CD14-positive monocyte (primary cell): ENCODE data around the gene B3GNT9. TPM values are rescaled to one million over a fixed set of nuclear protein-coding genes. Genes with fewer than 3 reads are reported as not detected.

Experiments
- DNase-seq, 3 donors: peaks; one replicate each; pipeline ENCODE4 v3.0.0-alpha.2; 2011 to 2022
- H2AFZ ChIP-seq: 2 replicates; pipeline ENCODE4 v1.6.0; 2012; ENCODE audit warnings: mild to moderate bottlenecking, low read depth, low read length, inconsistent platforms; ENCODE audit not compliant: insufficient read depth, poor library complexity, severe bottlenecking
- H3K27ac ChIP-seq, 2 donors: 1 replicate in 1 of 2; 2 replicates in 1 of 2; pipeline ENCODE4 v1.5.1; 2012 to 2013; ENCODE audit warnings: low read length in 2 of 2, control low read depth in 1 of 2, inconsistent platforms in 1 of 2, low read depth in 1 of 2, mild to moderate bottlenecking in 1 of 2
- H3K27me3 ChIP-seq, 2 donors: one replicate each; pipeline versions ENCODE4 v1.6.0 to v1.6.1; 2011 to 2013; ENCODE audit warnings: low read length in 2 of 2; ENCODE audit not compliant: control insufficient read depth in 2 of 2, insufficient read depth in 2 of 2
- H3K36me3 ChIP-seq, 2 donors: replicated peaks in 1 of 2; 1 replicate in 1 of 2; 2 replicates in 1 of 2; pipeline versions ENCODE4 v1.5.1 to v1.6.1; 2012 to 2013; ENCODE audit warnings: low read length in 2 of 2, control low read depth in 1 of 2, inconsistent platforms in 1 of 2, mild to moderate bottlenecking in 1 of 2; ENCODE audit not compliant: insufficient read depth in 2 of 2, control insufficient read depth in 1 of 2
- H3K4me1 ChIP-seq, 2 donors: 1 replicate in 1 of 2; 2 replicates in 1 of 2; pipeline versions ENCODE4 v1.5.1 to v1.6.1; 2012 to 2013; ENCODE audit warnings: low read length in 2 of 2, control low read depth in 1 of 2, inconsistent platforms in 1 of 2, mild to moderate bottlenecking in 1 of 2, moderate library complexity in 1 of 2; ENCODE audit not compliant: insufficient read depth in 2 of 2, control insufficient read depth in 1 of 2
- H3K4me2 ChIP-seq: replicated peaks from 2 replicates; pipeline ENCODE3; 2012; ENCODE audit warnings: low read length, moderate library complexity, mild to moderate bottlenecking; ENCODE audit not compliant: poor library complexity, severe bottlenecking; ENCODE audit errors: extremely low read depth
- H3K4me3 ChIP-seq, 3 experiments: fragments of 200-600 bp in 1 of 3; sonication (generic) in 1 of 3; replicated peaks in 1 of 3; 1 replicate in 2 of 3; 2 replicates in 1 of 3; pipeline ENCODE4 v1.5.1; 2011 to 2013; ENCODE audit warnings: low read length in 3 of 3, mild to moderate bottlenecking in 3 of 3, control low read depth in 2 of 3, low read depth in 2 of 3, inconsistent platforms in 1 of 3, moderate library complexity in 1 of 3
- H3K79me2 ChIP-seq: 2 replicates; pipeline ENCODE4 v1.6.0; 2012; ENCODE audit warnings: mild to moderate bottlenecking, control low read depth, inconsistent platforms, low read length, moderate library complexity; ENCODE audit not compliant: insufficient read depth
- H3K9ac ChIP-seq: 2 replicates; pipeline ENCODE4 v1.6.0; 2017; ENCODE audit warnings: low read length, mild to moderate bottlenecking; ENCODE audit not compliant: insufficient read depth, poor library complexity, severe bottlenecking
- H3K9me3 ChIP-seq, 2 donors: replicated peaks in 1 of 2; 1 replicate in 1 of 2; 2 replicates in 1 of 2; pipeline versions ENCODE4 v1.5.1 to v1.6.1; 2012 to 2013; ENCODE audit warnings: low read length in 2 of 2, control low read depth in 1 of 2; ENCODE audit not compliant: control insufficient read depth in 1 of 2, insufficient read depth in 1 of 2
- H4K20me1 ChIP-seq: 2 replicates; pipeline ENCODE4 v1.6.0; 2012; ENCODE audit warnings: mild to moderate bottlenecking, low read length, control low read depth, moderate library complexity; ENCODE audit not compliant: insufficient read depth
- H3K27ac Mint-ChIP-seq, 7 donors: one replicate each; pipeline ENCODE4 v1.8.0; 2020; ENCODE audit warnings: mild to moderate bottlenecking in 7 of 7, mixed read lengths in 7 of 7, moderate library complexity in 6 of 7, inconsistent platforms in 2 of 7
- H3K27me3 Mint-ChIP-seq, 3 donors: one replicate each; pipeline ENCODE4 v1.8.0; 2021 to 2022; ENCODE audit warnings: low read depth in 3 of 3, mild to moderate bottlenecking in 3 of 3, mixed read lengths in 3 of 3, moderate library complexity in 3 of 3, inconsistent platforms in 1 of 3
- H3K36me3 Mint-ChIP-seq, 2 donors: one replicate each; pipeline ENCODE4 v1.8.0; 2020; ENCODE audit warnings: mixed read lengths in 2 of 2, inconsistent platforms in 1 of 2, mild to moderate bottlenecking in 1 of 2
- H3K4me1 Mint-ChIP-seq: one replicate; pipeline ENCODE4 v1.8.0; 2020; ENCODE audit warnings: mild to moderate bottlenecking, mixed read lengths
- H3K4me3 Mint-ChIP-seq, 2 donors: one replicate each; pipeline ENCODE4 v1.8.0; 2020; ENCODE audit warnings: mild to moderate bottlenecking in 2 of 2, mixed read lengths in 2 of 2, moderate library complexity in 1 of 2
- H3K9me3 Mint-ChIP-seq, 7 donors: one replicate each; pipeline ENCODE4 v1.8.0; 2020 to 2022; ENCODE audit warnings: mixed read lengths in 7 of 7, mild to moderate bottlenecking in 6 of 7, moderate library complexity in 6 of 7, inconsistent platforms in 2 of 7
- CTCF ChIP-seq: fragments of 200-600 bp; IDR thresholded peaks from one replicate; pipeline ENCODE4 v1.8.0; 2022; ENCODE audit warnings: antibody characterized with exemption, mild to moderate bottlenecking
- WGBS: methylation state at CpG from one replicate; pipeline ENCODE4 v1.1.5; 2013; ENCODE audit warnings: missing lambda C conversion rate; ENCODE audit not compliant: insufficient coverage; 5-methylcytosine and 5-hydroxymethylcytosine counted together
- intact Hi-C, 2 donors: fragments of 100-400 bp; cut with micrococcal nuclease; formaldehyde crosslinking; loops; one replicate each; pipeline versions ENCODE4 v1.15.0 to v1.15.1; 2023
- polyA plus RNA-seq, 3 donors: library from polyadenylated mRNA; depleted of rRNA in 1 of 3; unstranded in 2 of 3; stranded (reverse) in 1 of 3; fragments of 300-500 nt in 2 of 3; fragments of >200 nt in 1 of 3; fragmentation: Illumina TruSeq in 2 of 3; gene quantifications; 1 replicate in 2 of 3; 2 replicates in 1 of 3; pipeline ENCODE4 v1.2.3, GENCODE V29; 2012 to 2021

B3GNT9 gene
- polyA plus RNA-seq, 3 donors: 0.10 to 0.67 (median 0.20) TPM

- H3K27ac ChIP-seq: no peak overlapping the region
- peaks cover 8% of the 10 kb centered on the region for H3K79me2 ChIP-seq
- no peaks in the 10 kb centered on the region for H3K9me3 ChIP-seq
- 19% methylated on average over 41 of the region's 43 CpGs for WGBS
- no peaks in the 10 kb centered on the region for H4K20me1 ChIP-seq
- peaks cover 0 to 8% of the 10 kb centered on the region in 2 donors for H3K27me3 ChIP-seq
- H3K27me3 Mint-ChIP-seq: peaks cover 7 to 29% (median 18%) of the 10 kb centered on the region in 3 donors
- peak overlapping the region; percentile 92 for H3K4me2 ChIP-seq
- peaks cover 15% of the 10 kb centered on the region for H3K4me1 Mint-ChIP-seq
- peak overlapping the region in 1 of 2 donors; percentile 88 for H3K4me3 Mint-ChIP-seq
- peaks cover 2% of the 10 kb centered on the region in 2 donors for H3K36me3 Mint-ChIP-seq
- TF ChIP-seq CTCF: peak; percentile 87
- H3K36me3 ChIP-seq: no peaks in the 10 kb centered on the region
- intact Hi-C loops: no loop called here
- peak overlapping the region; percentile 13 to 95 (median 13) for H3K4me3 ChIP-seq
- peaks cover 38 to 43% of the 10 kb centered on the region in 2 donors for H3K4me1 ChIP-seq
- peak overlapping the region in 4 of 7 donors; percentile 27 to 82 (median 51) for H3K27ac Mint-ChIP-seq
- peak overlapping the region; percentile 74 for H2AFZ ChIP-seq
- DNase-seq: peak; percentile 80 to 82 (median 82)
- peaks cover 0 to 4% (median 2%) of the 10 kb centered on the region in 7 donors for H3K9me3 Mint-ChIP-seq
- H3K9ac ChIP-seq: no peak overlapping the region
Measured at GRCh38 chr16:67184995-67185650, 34.3 kb upstream of the B3GNT9 start.

GRCh38 chr16:67184453-67184994 lies 33.7 kb upstream of the B3GNT9 start:
- Histone ChIP-seq H3K4me1 (peaks cover 38 to 43% of the 10 kb centered on the region in 2 donors), H4K20me1 (no peaks in the 10 kb centered on the region), H3K9me3 (no peaks in the 10 kb centered on the region), H2AFZ (peak overlapping the region; percentile 66), H3K36me3 (no peaks in the 10 kb centered on the region), H3K4me2 (peak overlapping the region; percentile 92), H3K9ac (peak overlapping the region; percentile 87), H3K27me3 (peaks cover 0 to 8% of the 10 kb centered on the region in 2 donors), H3K4me3 (peak overlapping the region; percentile 66 to 95 (median 85)), H3K79me2 (peaks cover 8% of the 10 kb centered on the region), H3K27ac (no peak overlapping the region)
- no peak for TF ChIP-seq CTCF
- Mint-ChIP-seq H3K4me1 (peaks cover 15% of the 10 kb centered on the region), H3K27ac (no peak overlapping the region), H3K9me3 (peaks cover 0 to 4% (median 2%) of the 10 kb centered on the region in 7 donors), H3K4me3 (peak overlapping the region in 1 of 2 donors; percentile 88), H3K27me3 (peaks cover 7 to 33% (median 19%) of the 10 kb centered on the region in 3 donors), H3K36me3 (peaks cover 2 to 5% of the 10 kb centered on the region in 2 donors)
- WGBS: 9% methylated on average over 59 of the region's 59 CpGs
- intact Hi-C loops: no loop called here
- no peak for DNase-seq
